HG03442 (cell line): ENCODE results near the gene YES1.
A peak's percentile ranks its signal among the peaks of the same experiment; 100 is the strongest.
"Not testable (repeated sequence)": the region's sequence is repeated elsewhere in the genome, so short reads cannot be mapped to it uniquely, and the experiment has no call there.

Source experiments
- ATAC-seq: cut with Tn5 transposase; IDR thresholded peaks from one replicate; pipeline ENCODE4 v1.9.1; 2021; ENCODE audit warnings: mild to moderate bottlenecking, moderate library complexity; ENCODE audit not compliant: unreplicated experiment

Gene YES1

DNA sequence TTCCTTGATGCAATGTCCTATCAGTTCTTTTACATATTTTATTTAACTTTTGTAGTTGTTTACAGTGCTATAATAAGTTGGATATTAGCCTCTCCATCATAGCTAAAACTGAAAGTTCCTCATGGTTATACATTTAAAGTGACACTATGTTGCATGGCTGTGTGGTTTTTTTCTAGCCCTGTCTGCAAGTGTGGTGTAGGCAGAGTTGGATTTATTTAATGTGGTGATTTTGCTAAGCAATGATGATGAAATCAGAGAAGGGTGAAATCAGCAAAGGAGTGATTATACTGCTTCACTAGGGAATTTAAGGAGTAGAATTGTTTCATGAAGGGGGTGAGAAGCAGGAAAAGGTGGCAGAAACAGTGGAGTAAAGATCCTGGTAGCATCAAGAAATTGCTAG lies 81.3 kb downstream of the YES1 start:
- ATAC-seq = no peak

DNA sequence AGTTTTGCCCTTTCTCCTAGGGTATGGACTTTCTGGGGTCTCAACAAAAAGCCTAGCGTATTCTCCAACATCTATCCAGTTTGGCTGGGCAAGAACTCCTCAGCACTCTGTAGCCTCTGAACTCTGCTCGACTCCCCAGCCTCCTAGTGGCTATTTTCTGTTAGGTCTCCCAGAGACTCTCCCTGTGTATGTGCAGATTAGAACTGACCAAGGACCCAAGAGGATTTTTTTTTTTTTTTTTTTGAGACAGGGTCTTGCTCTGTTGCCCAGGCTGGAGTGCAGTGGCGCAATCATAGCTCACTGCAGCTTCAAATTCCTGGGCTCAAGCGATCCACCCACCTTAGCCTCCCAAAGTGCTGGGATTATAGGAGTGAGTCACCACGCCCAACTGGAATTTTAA lies 81.9 kb downstream of the YES1 start:
- not testable (repeated sequence) for ATAC-seq

DNA sequence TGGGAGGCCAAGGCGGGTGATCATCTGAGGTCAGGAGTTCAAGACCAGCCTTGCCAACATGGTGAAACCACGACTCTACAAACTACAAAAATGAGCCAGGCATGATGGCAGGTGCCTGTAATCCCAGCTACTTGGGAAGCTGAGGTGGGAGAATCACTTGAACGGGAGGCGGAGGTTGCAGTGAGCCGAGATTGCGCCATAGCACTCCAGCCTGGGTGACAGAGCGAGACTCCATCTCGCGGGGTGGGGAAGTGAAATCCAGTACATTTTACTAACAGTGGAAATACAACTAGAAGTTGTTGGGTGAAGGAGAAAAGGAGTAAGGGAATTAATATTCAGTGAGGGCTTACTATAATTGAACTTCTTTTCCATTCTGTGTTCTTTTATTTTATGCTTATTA lies 86.4 kb downstream of the YES1 start:
- ATAC-seq = no peak

DNA sequence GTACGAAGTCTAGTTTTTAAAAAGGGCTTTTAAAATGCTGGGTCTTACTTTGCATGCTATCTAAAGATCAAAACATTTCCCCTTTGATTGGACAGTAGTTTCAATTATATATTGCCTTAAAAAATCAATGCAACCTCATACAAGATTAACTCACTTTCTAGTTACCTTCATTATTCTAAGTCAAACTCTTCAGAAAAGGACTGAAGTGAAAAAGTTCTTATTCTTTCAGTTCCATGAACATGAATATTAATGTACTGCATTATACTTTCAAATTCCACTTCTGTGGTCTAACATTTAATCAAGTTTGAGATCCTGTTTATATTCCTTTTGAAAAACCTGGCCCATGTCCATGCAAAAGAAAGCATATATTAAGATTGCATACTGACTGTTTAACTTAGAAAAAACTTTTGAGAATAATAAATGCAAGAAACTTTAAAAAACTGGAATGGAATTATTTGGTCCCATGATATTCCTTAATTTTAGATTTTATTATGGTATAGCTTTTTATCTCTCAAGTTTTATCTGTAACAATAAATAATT lies 88.4 kb downstream of the YES1 start:
- ATAC-seq = no peak

DNA sequence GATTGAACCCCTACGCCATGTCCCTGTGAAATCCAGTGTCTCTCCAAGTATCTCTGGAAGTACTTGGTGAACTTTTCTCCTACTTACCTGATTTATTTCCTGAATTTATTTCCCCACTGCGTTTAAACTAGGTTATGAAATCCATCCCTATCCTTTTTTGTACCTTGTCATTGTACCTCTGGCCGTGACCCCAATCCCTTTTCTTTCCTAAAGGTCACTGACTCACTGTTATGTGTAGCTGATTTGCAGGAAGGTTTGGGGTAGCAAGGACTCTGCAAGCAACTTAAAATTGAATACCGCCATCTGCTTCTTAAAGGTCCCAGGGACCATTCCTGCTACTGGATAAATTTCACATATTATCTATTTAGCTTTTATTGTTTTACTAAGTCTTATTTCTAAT lies 95.0 kb downstream of the YES1 start:
- no peak for ATAC-seq

DNA sequence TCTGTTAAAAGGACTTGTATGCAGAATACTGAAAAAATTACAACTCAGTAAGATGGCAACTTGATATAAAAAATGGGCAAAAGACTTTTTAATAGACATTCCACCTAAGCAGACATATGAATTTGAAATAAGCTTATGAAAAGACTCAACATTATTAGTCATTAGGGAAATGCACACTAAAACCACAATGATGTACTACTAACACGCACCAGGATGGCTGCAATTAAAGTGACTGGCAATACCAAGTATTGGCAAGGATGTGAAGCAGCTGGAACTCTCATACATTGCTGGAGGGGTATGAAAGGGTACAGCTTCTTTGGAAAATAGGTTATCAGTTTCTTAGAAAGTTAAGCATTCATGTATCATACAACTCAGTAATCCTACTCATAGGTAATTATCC lies 96.4 kb downstream of the YES1 start:
- no peak for ATAC-seq

DNA sequence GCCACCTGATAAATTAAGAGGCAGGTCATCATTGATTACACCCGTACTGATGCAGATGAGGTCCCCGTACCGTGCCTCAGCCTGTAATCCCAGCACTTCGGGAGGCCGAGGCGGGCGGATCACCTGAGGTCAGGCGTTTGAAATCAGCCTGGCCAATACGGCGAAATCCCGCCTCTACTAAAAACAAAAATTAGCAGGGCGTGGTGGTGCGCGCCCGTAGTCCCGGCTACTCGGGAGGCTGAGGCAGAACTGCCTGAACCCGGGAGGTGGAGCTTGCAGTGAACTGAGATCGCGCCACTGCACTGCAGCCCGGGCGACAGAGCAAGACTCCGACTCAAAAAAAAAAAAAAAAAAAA lies 98.9 kb downstream of the YES1 start:
- no peak for ATAC-seq

DNA sequence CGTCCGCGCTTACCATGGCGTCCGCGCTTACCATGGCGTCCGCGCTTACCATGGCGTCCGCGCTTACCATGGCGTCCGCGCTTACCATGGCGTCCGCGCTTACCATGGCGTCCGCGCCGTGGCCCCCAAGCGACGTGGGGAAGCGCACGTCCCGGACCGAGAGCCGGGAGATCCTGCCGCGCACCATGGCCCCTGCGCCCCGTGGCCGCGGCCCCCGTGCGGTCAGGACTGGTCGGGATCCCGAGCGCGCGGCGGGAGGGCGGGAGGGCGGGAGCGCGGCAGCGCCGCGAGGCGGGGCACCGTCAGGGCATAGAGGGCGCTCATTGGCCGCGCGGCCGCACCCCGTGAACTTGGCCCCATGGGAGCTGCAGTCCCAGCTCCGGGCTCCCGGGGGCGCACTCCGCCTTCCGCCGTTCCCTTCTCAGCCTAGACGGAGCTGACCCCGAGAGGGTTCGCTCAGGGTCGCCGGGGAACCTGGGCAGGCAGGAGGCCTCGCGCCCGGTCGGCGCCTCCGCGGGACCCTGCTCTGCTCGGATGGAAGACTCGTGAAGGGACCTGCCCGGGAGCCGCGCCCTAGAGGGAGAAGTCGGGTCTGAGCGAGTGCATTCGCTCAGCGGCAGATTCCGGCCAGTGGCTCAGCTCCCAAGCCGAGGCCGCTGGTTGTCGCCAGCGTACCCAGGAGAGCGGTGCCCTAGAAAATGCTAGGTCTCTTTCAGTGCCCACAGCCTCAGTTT lies 99.5 kb downstream of the YES1 start, which contains the start of gene ENOSF1:
Gene ENOSF1, minus strand, starts transcription at position 230 of the 734 bp plus-strand sequence. Its CDS starts 43 bp downstream, at position 187.
- ATAC-seq = peak; percentile 80

DNA sequence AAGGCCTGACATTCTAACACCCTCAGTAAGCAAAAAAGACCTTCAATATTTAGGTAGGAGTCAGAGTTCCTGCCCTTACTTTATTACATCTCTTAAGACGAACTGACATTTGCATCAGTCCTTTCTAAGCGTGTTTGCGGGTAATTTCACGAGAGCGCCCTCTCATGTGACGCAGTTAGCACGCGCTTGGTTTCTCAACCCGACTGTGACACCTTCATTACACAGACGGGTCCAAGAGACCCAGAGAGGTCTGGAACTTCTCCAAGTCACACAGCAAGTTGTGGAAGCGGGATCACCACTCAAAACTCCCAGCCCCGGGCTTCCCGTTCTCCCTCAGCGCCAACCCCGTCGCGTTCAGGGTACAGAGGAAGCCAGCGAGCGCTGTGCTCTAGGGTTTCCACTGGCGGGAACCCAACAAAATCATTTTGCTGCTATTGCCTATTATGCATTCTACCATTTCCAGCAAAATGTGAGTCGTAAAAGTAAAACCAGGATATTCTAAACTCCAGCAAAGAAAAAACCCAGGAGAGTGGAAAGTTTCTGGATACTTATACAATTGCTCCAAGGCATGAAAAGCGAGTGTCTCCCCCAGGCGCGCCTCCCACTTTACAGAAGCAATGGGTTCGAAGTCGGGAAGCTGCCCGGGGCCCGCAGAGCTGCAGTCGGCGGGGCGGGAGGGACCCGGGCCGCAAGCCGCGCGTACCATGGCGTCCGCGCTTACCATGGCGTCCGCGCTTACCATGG lies 100.2 kb downstream of the YES1 start:
- peak; percentile 56 for ATAC-seq

DNA sequence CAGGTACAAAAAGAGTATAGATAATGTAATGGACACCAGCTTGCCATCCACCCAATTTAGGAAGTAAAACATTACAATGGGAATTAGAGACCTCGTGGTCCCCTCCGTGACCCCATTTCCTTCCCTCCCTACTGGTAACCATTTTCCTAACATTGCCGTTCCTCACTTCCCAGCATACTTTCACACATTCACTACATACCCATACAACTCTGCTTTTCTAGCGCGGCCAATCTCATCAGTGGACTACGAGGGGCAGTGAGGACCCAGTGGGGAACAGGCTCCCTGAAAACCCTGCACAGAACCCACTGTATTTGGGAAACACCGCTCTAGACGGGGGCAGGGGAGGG lies 100.8 kb downstream of the YES1 start:
- ATAC-seq = peak; percentile 11

DNA sequence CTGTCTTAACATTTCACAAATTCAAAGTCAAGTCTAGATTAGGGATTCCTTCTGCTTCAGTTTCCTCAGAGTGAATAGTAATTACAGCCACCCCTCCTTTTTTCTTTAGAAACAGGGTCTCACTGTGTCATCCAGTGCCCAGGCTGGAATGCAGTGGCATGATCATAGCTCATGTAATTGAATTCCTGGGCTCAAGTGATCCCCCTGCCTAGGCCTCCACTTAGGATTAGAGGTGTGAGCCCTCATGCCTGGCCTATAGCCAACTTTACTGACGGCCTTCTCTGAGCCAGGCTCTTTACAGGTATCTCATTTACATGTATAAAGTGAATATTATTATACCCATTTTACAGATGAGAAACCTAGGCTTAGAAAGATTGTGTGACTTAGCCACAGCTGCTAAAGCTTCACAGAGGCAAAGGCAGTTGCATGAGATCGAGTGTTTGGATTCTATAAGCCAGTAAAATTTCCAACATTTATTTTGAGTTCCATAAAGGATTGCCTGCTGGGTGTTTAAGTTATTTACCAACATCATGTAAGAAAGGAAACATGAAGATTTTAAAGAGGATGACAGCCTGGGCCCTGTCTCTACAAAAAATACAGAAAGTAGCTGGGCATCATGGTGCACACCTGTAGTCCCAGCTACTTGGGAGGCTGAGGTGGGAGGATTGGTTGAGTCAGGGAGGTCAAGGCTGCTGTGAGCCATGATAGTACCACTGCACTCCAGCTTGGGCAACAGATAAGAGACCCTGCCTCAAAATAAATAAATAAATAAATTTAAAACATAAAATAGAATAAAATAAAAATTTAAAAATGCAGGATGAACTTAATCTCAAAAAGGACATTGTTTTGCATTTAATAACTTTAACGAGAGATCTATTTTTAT lies 101.4 kb downstream of the YES1 start:
- ATAC-seq = no peak

DNA sequence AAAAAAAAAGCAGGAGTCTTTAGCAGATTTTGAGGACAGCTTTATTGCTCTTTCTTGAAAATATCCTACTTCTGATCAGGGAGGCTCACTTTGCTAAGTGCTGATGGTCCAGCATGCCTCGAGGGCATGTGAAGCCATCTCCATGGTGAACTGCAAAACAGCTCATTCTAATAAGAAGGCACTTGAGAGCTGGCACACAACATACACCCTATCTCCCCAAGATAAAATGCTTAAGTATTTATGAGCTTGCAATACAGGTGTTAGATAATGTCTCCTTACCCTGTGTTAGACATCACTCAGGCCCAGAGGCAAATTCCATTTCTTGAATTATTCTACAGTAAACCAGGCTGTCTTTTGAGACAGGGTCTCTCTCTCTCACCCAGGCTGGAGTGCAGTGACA lies 102.3 kb downstream of the YES1 start:
- ATAC-seq = no peak

DNA sequence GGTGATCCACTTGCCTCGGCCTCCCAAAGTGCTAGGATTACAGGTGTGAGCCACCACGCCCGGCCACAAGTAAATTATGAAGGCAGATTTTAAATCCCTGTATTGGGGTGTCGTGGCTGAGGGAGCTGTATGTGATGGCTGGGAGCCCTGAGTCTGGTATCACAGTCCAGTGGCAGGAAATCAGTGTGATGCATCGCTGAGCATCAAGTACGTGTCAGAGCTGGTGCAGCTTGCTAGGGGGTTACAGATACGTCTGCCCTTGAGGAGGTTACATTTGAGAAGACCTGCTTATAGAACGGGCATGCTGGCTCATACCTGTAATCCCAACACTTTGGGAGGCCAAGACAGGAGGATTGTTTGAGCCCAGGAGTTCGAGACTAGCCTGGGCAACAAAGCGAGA lies 103.9 kb downstream of the YES1 start:
- no peak for ATAC-seq

DNA sequence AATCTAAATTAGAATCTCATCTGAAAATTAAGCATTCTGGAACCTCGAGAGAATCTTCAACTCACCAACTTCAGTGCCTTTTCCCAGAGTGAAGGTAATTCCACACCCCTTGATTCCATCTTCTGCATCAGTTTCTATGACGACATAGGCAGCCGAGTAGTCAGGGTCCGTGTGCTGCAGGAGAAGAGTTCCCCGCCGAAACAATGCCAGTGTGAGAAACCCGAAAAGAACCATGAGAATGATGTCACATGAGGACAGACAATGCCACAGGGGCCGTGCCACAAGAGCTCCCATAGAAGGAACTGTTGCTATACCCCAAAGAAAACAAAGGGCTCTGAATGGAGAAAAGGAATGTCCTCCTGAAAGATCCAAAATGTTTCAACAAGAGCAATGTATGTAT lies 105.6 kb downstream of the YES1 start:
- ATAC-seq = no peak

DNA sequence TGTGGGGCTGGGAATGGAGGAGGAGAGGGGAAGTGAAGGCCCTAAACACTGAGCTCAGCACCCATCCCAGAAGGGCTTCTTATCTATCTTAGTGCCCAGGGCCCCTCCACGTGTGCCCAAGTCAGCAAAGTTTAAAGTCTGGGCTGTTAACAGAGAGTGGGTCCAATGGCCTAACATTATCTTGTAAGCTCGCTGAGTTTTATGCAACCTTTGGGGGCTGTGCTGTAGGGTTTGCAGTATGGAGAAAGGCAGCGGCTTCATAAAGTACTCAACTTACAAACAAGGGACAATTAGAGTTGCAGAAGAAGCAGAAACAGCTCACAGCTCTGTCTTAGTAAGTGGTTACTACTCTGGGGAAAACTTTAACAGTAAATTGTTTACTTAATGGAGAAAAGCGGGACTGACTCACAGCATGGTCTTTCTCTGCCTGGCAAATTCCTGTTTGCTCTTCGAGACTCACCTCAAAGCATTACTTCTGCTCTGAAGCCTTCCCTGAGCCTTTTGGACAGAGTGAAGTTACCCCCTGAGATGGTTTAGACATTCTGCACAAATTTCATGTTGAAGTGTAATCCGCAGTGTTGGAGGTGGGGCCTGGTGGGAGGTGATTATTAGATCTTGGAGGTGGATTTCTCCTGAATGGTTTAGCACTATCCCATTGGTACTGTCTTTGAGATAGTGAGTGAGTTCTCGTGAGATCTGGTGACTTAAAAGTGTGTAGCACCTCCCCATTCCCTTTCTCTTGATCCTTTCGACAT lies 108.7 kb downstream of the YES1 start:
- no peak for ATAC-seq

DNA sequence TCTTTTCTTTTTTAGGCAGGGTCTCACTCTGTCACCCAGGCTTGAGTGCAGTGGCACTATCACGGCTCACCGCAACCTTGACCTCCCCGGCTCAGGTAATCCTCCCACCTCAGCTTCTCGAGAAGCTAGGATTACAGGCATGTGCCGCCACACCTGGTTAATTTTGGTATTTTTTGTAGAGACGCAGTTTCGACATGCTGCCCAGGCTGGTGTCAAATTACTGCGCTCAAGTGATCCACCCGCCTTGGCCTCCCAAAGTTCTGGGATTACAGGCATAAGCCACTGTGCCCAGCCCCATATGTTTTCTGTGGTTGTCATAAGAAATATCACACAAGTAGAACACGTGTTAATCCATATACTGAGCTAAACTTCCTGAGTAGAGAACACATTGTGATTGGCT lies 114.2 kb downstream of the YES1 start:
- no peak for ATAC-seq

DNA sequence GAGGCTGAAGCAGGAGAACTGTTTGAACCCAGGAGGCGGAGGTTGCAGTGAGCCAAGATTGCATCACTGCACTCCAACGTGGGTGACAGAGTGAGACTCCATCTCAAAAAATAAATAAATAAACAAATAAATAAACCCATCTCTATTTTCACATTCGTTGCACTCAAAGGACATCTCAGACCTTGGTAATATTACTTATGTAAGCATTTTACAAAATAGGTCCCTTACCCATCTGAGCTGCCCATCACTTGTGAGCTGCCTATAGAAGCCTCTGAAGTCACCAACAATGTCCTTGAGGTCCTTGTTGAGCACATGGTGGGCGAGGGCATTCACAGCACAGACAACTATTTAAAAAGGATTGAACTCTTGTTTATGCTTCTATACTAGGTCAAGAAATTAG lies 115.0 kb downstream of the YES1 start:
- ATAC-seq = no peak

DNA sequence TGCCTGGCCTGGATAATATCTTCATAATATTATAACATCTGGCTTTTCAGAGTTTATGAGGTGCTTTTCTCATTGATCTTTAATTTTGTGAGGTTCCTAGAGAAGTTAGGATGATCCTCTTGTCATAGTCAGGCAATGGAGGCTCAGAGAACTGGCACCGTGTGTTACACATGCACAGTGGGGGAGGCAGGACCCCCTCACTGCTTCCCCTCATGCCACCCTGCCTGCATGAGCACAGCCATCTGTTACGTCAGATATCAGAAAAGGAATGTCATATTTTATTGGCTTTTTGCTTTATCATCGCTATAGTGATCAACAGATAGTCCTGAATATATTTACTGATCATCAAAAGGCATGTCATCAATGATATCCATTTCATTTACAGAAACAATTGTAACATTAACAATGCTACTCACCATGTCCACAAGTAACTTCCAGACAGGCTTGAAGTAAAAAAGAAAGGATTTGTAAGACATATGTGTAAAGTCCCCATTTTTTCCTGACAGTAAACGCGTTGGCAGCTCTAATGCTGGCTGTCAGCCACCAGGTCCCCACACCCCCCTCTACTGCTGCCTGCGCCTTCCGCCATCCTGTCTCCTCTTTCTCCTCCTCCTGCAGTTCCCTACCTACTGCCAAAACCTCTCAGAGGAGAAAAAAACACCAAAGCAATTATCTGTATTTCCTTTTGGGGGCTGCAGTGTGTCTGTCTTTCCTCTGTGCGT lies 118.4 kb downstream of the YES1 start:
- ATAC-seq = no peak

DNA sequence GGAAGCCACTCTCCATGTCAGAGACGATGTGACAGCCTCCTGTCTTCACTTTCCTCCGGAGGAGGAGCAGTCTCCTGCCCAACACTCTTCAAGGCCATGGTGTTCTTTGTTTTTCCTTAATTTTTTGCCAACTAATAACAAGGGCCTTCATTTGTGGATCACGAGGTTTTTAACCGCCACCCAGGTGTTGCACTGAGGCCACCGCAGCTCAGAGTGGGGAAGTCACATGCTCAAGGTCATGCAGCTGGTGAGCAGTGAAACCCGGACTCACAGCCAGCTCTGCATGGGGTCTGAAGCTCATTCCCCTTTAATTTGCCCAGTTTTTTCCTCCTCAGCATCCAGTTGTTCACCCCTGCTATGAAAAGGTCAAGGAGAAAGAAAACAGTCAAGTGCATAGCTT lies 119.2 kb downstream of the YES1 start:
- ATAC-seq = no peak

DNA sequence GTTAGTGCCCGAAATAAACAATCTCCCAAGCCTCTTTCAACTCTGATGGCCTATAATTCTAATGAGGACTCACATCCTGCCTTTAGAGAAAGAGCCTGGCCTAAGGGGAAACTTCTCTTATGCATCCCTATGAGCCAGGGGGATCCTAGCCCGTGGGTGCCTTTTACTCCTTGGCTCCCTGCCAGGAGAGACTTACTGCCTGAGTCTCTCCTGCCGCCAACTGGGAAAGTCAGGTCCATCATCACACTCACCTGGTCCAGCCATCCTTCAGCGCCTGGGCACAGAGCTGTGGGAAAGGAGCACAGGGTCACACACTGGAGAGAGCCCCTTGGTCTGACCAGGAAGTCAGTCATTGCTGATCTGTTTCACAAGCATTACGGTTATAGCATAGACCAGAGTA lies 123.7 kb downstream of the YES1 start:
- no peak for ATAC-seq
